A549 (cell line): ENCODE data around the gene PLCD1. TPM values are rescaled to one million over a fixed set of nuclear protein-coding genes. Genes with fewer than 3 reads are reported as not detected.

ENCODE experiments used
- ATAC-seq, 2 experiments: fragments of 200-7000 bp in 1 of 2; fragments of >200 bp in 1 of 2; cut with Nextera tagmentation in 1 of 2; cut with Tn5 transposase in 1 of 2; 3 replicates each; pipeline versions ENCODE4 v1.8.0 to v1.9.1; 2018 to 2020; ENCODE audit warnings: mild to moderate bottlenecking in 1 of 2, moderate library complexity in 1 of 2
- CTCF ChIA-PET: fragments of 300-600 bp; sonication (Branson Sonifier 250); formaldehyde crosslinking; extraction: SDS; loops from one replicate; lab custom pipeline; 2021; ENCODE audit warnings: antibody characterized with exemption, inconsistent platforms; lab: Yijun Ruan, JAX
- POLR2A ChIA-PET: fragments of 350-600 bp; formaldehyde crosslinking; extraction: SDS; loops from one replicate; lab custom pipeline; 2021; ENCODE audit warnings: antibody characterized with exemption, inconsistent platforms; lab: Yijun Ruan, JAX
- DNase-seq, 2 experiments: peaks; one replicate each; pipeline versions ENCODE4 v3.0.0 to v3.0.0-alpha.2; 2011 to 2016; ENCODE audit warnings: low read depth in 1 of 2, low spot score in 1 of 2
- FAIRE-seq: peaks from 2 replicates; lab custom pipeline; 2011; peaks lifted over from hg19 to GRCh38; lab: Jason Lieb, UNC
- H3K27ac ChIP-seq, 2 experiments: fragments of >200 bp; sonication (Bioruptor Twin); formaldehyde crosslinking; 3 replicates each; pipeline ENCODE4 v1.5.1; 2016 to 2017
- H3K4me1 ChIP-seq: fragments of >200 bp; sonication (Bioruptor Twin); formaldehyde crosslinking; 3 replicates; pipeline ENCODE4 v1.6.1; 2016
- H3K4me2 ChIP-seq: fragments of >200 bp; sonication (Bioruptor Twin); formaldehyde crosslinking; 3 replicates; pipeline ENCODE4 v1.6.1; 2016
- H3K4me3 ChIP-seq: fragments of >200 bp; sonication (Bioruptor Twin); formaldehyde crosslinking; 3 replicates; pipeline ENCODE4 v1.5.1; 2016
- H3K9me3 ChIP-seq: fragments of >200 bp; sonication (Bioruptor Twin); formaldehyde crosslinking; 3 replicates; pipeline ENCODE4 v1.6.1; 2016
- BCL3 ChIP-seq: fragments of >200 bp; sonication (Bioruptor Twin); formaldehyde crosslinking; IDR thresholded peaks from 3 replicates; pipeline ENCODE4 v1.6.1; 2016
- BHLHE40 ChIP-seq: IDR thresholded peaks from 2 replicates; pipeline ENCODE4 v1.6.1; 2012; ENCODE audit warnings: low read depth, low read length, inconsistent platforms
- CHD2 ChIP-seq: fragments of 150-350 bp; IDR thresholded peaks from 2 replicates; pipeline ENCODE4 v1.6.1; 2014; ENCODE audit warnings: low read length; ENCODE audit not compliant: partially characterized antibody
- CTCF ChIP-seq: fragments of >200 bp; sonication (Bioruptor Twin); formaldehyde crosslinking; IDR thresholded peaks from 3 replicates; pipeline ENCODE4 v1.5.1; 2016
- EHF ChIP-seq: fragments of 250-450 bp; sonication (Bioruptor Pico); IDR thresholded peaks from 2 replicates; pipeline ENCODE4 v1.5.0; 2020; ENCODE audit warnings: mild to moderate bottlenecking
- EP300 ChIP-seq, 2 experiments: fragments of >200 bp; sonication (Bioruptor Twin); formaldehyde crosslinking; IDR thresholded peaks; 2 replicates in 1 of 2; 3 replicates in 1 of 2; pipeline ENCODE4 v1.6.1; 2016 to 2017
- FOSB ChIP-seq: fragments of 250-450 bp; sonication (Bioruptor Pico); IDR thresholded peaks from 2 replicates; pipeline ENCODE4 v1.5.0; 2020; ENCODE audit warnings: mild to moderate bottlenecking, moderate library complexity
- HES2 ChIP-seq: fragments of >200 bp; sonication (Bioruptor Twin); formaldehyde crosslinking; IDR thresholded peaks from 2 replicates; pipeline ENCODE4 v1.6.1; 2016
- HEYL ChIP-seq: fragments of 250-450 bp; sonication (Bioruptor Pico); IDR thresholded peaks from 2 replicates; pipeline ENCODE4 v1.8.0; 2021; ENCODE audit warnings: mild to moderate bottlenecking, moderate library complexity
- HMGXB4 ChIP-seq: fragments of 250-450 bp; sonication (Bioruptor Pico); IDR thresholded peaks from 2 replicates; pipeline ENCODE4 v1.5.0; 2021; ENCODE audit warnings: mild to moderate bottlenecking, moderate library complexity, borderline replicate concordance
- HOXB5 ChIP-seq: fragments of 250-450 bp; sonication (Bioruptor Pico); IDR thresholded peaks from 2 replicates; pipeline ENCODE4 v1.5.0; 2020; ENCODE audit warnings: mild to moderate bottlenecking, moderate library complexity
- JUN ChIP-seq, 2 experiments: fragments of >200 bp; sonication (Bioruptor Twin); formaldehyde crosslinking; IDR thresholded peaks; 2 replicates in 1 of 2; 3 replicates in 1 of 2; pipeline ENCODE4 v1.6.1; 2016 to 2017
- KDM1A ChIP-seq: fragments of 200-600 bp; sonication (generic); IDR thresholded peaks from 2 replicates; pipeline ENCODE4 v1.6.1; 2016; ENCODE audit warnings: low read depth, mild to moderate bottlenecking
- RAD21 ChIP-seq, 2 experiments: fragments of >200 bp in 1 of 2; sonication (Bioruptor Twin) in 1 of 2; formaldehyde crosslinking in 1 of 2; IDR thresholded peaks in 1 of 2; conservative IDR thresholded peaks in 1 of 2; 2 replicates in 1 of 2; 3 replicates in 1 of 2; pipeline ENCODE4 v1.6.1; 2012 to 2018; ENCODE audit warnings: inconsistent platforms in 1 of 2
- SMC3 ChIP-seq: fragments of >200 bp; sonication (Bioruptor Twin); formaldehyde crosslinking; IDR thresholded peaks from 3 replicates; pipeline ENCODE4 v1.6.1; 2018; ENCODE audit warnings: inconsistent platforms
- TP53 ChIP-seq: fragments of 250-450 bp; sonication (Bioruptor Pico); IDR thresholded peaks from 2 replicates; pipeline ENCODE4 v1.5.0; 2021; ENCODE audit warnings: mild to moderate bottlenecking, moderate library complexity
- USF2 ChIP-seq: fragments of 450-650 bp; IDR thresholded peaks from 2 replicates; pipeline ENCODE4 v1.6.1; 2014; ENCODE audit warnings: antibody characterized with exemption
- WGBS: methylation state at CpG from one replicate; pipeline ENCODE4 v1.1.6; 2017; ENCODE audit errors: missing lambda C conversion rate; 5-methylcytosine and 5-hydroxymethylcytosine counted together
- polyA plus RNA-seq, 4 experiments: library from polyadenylated mRNA; depleted of rRNA in 3 of 4; stranded (reverse); fragments of >200 nt; fragmentation: RNase III in 1 of 4; extraction: RNeasy Plus Mini Kit Qiagen cat#74134 plus additional on column Dnase treatment in 1 of 4; gene quantifications; 2 replicates in 3 of 4; 3 replicates in 1 of 4; pipeline ENCODE4 v1.2.3, GENCODE V29; 2011 to 2017

The PLCD1 gene
- polyA plus RNA-seq, 2 of the 4 experiments (the other 2 are of a cell fraction), result 3.9 to 4.8 TPM

- ATAC-seq, result no peak
- WGBS, result 85% methylated on average over 9 of the region's 9 CpGs
- no peak for FAIRE-seq
- CTCF ChIA-PET, result interaction anchor here (0.7 to 6.4 kb wide), 17 partner anchors 12 to 174 kb away, joined by 3 to 74 read pairs (median 5); no protein-coding TSS in a partner anchor
- no peaks in the 10 kb centered on the region for H3K9me3 ChIP-seq
- POLR2A ChIA-PET, result no interaction called here
- H3K27ac ChIP-seq, result no peak overlapping the region
- no peak for DNase-seq
- H3K4me1 ChIP-seq, result peaks cover 28% of the 10 kb centered on the region
- H3K4me2 ChIP-seq, result no peak overlapping the region
- TF ChIP-seq JUN (IDR thresholded peaks at IDR 0.05) (no peak), CTCF (no peak), EHF (CRISPR knock-in tag) (no peak), HOXB5 (CRISPR knock-in tag) (no peak), KDM1A (no peak), HMGXB4 (no peak), CHD2 (no peak), BHLHE40 (no peak), BCL3 (no peak), USF2 (no peak), HEYL (no peak), HES2 (no peak), FOSB (CRISPR knock-in tag) (no peak), TP53 (CRISPR knock-in tag) (no peak)
- H3K4me3 ChIP-seq, result no peak overlapping the region
These were observed 61.2 kb downstream of the PLCD1 start for GRCh38 chr3:37968199-37968598.

- FAIRE-seq, result no peak
- ChIA-PET CTCF (interaction anchor here (0.5 to 6.4 kb wide), 37 partner anchors 9 to 1238 kb away, joined by 3 to 74 read pairs (median 4); no protein-coding TSS in a partner anchor), POLR2A (interaction anchor here (1.3 kb wide), 1 partner anchor 112 kb away, joined by 4 read pairs; no protein-coding TSS in a partner anchor)
- H3K9me3 ChIP-seq, result no peaks in the 10 kb centered on the region
- TF ChIP-seq RAD21 (conservative IDR thresholded peaks at IDR 0.05 in 1 of 2, IDR thresholded peaks at IDR 0.05 in 1 of 2) (peak; percentile 83 to 84), SMC3 (peak; percentile 95), CTCF (peak; percentile 79), EP300 (IDR thresholded peaks at IDR 0.05) (no peak)
- H3K4me1 ChIP-seq, result peaks cover 36% of the 10 kb centered on the region
- H3K4me2 ChIP-seq, result no peak overlapping the region; the same call in 2 of the 3 replicates
- H3K4me3 ChIP-seq, result no peak overlapping the region
- DNase-seq, result peak; percentile 74 to 82
- 31% methylated on average over 7 of the region's 7 CpGs for WGBS
- no peak overlapping the region for H3K27ac ChIP-seq
- ATAC-seq, result peak; percentile 88 to 97
These were observed 62.1 kb downstream of the PLCD1 start for GRCh38 chr3:37967260-37967881.
